Hindlimb muscle (tissue), 1 donor: ENCODE measurements around the gene PPIL1. TPM values are rescaled to one million over a fixed set of nuclear protein-coding genes. Genes with fewer than 3 reads are reported as not detected.

Experiments used
- DNase-seq: peaks from one replicate; pipeline ENCODE4 v3.0.0-alpha.2; 2013
- polyA plus RNA-seq: library from polyadenylated mRNA; unstranded; fragments of 120-200 nt; gene quantifications from one replicate; pipeline ENCODE4 v1.2.1, GENCODE V29; 2013; ENCODE audit not compliant: insufficient read length

PPIL1 gene
- polyA plus RNA-seq, 1 donor: 28.8 TPM

GRCh38 chr6:36834576-36835341 is 39.8 kb downstream of the PPIL1 start:
- no peak for DNase-seq

DNA sequence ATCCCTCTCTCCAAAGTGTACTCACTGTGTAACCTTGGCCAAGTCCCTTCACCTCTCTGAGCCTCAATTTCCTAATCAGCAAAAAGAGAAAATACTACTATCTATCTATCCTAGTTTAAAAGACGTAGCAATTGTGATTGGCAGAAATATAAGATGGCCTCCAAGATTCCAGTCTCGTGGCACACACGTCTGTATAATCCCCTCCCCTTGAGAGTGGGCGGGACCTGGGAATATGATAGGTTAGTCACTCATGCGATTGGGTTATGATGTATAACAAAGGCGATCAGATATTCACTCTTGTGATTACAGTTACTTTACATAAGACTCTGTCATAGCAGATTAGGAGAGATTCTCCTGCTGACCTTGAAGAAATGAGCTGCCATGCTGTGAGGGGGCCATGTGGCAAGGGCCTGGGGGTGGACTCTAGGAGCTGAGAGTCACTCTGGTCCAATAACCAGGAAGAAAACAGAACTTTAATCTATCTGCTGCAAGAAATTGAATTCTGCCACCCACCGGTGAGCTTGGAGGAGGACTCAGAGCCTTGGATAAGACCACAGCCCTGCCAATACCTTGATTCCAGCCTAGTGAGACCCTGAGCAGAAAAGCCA is 41.3 kb downstream of the PPIL1 start:
- DNase-seq: no peak

- DNase-seq: no peak
These were observed 42.3 kb downstream of the PPIL1 start for GRCh38 chr6:36832313-36832712.

GRCh38 chr6:36830577-36830976 is 44.0 kb downstream of the PPIL1 start:
- no peak for DNase-seq

GRCh38 chr6:36829919-36830544 is 44.6 kb downstream of the PPIL1 start:
- DNase-seq: peak; percentile 71

GRCh38 chr6:36827261-36828079 is 47.1 kb downstream of the PPIL1 start:
- DNase-seq: peak; percentile 43

- DNase-seq: no peak
These were observed 47.9 kb downstream of the PPIL1 start for GRCh38 chr6:36826520-36827227.

DNA sequence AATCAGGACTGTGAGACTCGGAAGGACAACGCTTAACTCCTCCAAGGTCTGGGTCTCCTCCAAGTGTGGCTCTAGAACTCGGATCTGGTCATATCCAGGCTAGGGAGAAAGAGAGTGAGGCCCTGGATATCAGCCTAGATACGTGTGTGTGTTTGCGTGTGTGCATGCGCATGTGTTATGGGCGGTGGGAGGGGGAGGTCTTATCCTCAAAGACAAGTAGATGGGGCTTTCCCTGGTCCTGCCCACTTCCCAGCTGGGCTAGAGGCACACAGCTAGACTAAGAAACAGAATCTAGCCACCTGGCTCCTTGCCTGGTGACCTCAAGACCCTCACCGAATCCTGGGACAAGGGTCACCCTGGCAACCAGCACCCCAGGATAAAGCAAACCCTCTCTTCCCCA is 48.6 kb downstream of the PPIL1 start:
- no peak for DNase-seq

DNA sequence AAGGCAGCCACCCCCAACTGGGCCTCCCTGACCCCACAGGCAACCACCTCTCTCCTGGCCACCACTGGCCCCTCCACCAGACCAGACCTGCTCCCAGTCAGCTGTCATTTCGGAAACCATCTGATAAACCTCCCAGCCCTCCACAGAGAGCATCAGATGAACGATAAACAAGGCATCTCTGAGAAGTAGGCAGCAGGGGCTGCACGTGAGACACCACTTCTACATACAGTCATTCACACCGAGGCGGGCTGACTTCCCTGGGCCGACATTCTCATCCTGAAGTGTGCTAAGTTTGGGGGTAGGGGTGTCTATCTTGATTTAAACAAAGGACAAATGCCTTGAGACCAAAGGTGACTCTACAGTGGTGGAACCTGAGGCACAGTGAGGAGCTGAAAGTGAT is 49.2 kb downstream of the PPIL1 start:
- DNase-seq: no peak

GRCh38 chr6:36824253-36824652 is 50.4 kb downstream of the PPIL1 start:
- no peak for DNase-seq

DNA sequence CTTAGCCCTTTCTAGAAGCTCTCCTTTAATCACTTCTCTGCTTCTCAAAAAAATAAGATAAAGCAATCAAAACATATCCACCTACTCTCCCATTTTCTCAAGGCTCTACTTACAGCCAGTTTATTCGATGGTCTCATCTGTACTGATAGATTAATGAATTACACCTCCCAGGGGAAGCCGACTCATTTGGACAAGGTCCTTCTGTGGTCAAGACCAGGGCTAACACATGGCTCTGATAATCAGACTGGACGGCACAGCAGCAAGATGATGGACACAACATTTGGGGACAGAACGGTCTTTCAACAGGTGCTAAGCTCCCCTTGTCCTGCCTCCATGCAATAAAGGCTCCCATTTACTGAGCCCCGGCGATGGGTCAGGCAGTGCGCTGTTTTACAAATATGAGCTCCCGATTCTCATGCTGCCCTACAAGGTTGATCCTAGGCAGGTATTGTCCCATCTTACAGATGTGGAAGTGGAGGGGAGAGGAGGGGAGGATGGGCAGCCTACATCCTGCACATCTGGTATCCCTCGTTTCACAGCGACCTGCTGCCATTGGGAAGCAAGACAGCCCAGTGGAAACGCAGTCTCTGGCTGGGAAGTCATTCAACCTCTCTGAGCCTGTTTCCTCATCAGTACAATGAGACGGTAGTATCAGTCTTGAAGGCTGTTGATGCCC is 51.0 kb downstream of the PPIL1 start:
- no peak for DNase-seq

GRCh38 chr6:36822506-36823269 is 51.9 kb downstream of the PPIL1 start:
- no peak for DNase-seq

DNA sequence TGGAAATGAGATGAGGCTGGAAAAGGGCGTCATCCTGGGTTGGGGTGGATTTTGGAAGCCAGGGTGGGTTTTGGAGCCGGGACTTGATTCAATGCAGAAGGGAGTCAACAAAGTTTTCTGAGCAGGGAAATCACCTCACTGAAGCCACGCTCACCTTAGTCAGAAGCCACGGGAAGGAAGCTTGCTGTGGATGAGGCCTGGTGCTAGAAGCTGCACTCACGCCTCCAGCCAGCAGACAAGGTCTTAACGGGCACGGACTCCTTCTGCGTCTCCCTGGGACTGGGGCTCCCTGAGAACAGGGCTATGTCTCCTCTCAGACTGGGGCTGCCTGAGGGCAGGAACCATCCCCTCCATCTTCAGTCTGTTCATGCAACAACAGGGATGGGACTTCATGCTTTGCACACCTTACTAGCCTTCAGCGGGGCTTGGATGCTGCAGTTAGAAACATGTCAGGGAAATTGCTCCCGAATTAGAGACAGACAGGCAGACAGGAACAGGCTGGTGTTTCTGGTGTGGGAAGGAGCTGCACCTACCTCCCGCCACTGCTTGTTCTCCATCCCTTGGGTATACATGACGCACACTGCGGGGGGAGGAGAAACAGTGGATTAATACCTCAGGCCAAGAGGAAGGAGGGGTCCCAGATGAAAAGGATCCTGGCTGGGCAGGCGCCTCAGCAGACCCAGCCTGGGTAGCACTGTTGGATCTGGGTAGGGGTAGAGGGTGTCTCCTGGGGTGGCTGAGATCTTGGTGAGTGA is 52.8 kb downstream of the PPIL1 start:
- DNase-seq: no peak

DNA sequence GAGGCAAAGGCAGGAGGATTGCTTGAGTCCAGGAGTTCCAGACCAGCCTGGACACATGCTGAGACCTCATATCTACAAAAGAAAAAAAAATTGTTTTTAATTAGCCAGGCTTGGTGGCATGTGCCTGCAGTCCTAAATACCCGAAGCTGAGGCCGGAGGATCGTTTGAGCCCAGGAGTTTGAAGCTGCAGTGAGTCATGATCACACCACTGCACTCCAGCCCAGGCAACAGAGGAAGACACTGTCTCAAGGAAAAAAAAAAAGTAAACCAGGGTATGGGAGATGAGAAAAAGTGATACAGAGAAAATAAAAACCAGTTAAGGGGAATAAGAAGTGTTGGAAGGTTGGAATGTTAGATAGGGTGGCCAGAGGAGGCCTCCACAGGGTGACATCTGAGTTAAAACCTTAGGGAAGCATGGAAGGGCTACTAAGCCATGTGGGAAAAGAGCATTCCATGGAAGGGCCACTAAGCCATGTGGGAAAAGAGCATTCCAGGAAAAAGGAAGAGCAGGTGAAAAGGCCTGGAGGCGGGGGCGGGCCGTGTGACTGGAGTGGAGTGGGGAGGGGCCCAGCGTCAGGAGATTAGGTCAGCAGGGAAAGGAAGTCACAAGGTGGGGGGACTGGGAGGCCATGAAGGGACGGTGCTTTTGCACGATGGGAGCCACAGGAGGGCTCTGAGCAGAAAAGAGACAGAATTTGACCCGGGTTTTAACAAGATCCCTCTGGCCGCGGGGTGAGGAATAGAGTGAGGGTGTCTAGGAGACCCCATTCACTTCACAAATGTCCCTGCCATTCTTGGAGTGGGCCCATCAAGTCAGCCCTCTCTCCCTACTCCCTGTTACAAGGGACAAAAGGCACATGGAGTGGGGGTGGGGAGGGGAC is 53.7 kb downstream of the PPIL1 start:
- DNase-seq: no peak

DNA sequence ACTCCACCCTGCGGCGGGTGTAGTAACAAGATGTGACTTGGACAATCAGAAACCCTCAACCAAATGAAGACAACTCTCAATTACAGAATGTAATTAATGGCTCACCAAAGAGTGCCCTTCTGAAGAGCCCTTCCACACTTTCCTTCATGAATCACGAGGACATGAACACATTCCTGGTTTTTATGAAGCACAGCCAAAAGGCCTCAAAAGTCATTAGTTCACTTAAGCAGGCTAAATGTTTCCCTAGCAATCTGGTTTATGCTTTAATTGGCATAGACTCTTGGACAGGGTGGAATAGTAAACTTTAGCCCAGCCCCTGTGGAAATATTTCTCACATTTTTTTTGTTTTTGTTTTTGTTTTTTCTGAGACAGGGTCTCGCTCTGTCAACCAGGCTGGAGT is 55.8 kb downstream of the PPIL1 start:
- no peak for DNase-seq

- DNase-seq: no peak
These were observed 56.8 kb downstream of the PPIL1 start for GRCh38 chr6:36817847-36818246.

DNA sequence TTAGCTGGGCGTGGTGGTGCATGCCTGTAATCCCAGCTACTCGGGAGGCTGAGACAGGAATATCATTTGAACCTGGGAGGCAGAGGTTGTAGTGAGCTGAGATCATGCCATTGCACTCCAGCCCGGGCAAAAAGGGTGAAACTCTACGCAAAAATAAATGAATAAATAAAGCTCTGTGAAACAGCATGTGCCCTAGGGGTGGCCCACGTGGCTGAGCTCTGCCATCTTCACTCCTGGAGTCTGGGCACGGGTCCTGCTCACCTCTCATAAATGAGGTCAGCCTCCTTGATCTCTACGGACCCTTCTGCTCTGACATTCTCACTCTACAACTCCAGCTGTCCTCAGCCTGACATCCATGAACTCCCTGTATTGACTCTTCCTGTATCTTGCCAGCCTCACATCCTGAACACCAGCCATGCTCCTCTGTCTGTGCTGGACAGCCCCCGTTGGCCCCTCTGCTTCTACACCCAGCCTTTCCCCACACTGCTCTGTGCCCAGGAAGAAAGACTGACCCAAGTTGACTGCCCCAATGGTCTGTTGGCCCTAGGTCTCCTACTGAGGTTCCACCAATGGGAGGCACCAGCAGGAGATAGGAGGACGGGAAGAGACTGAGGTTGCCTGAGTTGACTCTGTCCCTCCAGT is 57.3 kb downstream of the PPIL1 start:
- no peak for DNase-seq

GRCh38 chr6:36815962-36816735 is 58.5 kb downstream of the PPIL1 start:
- DNase-seq: no peak
